Measurements from ENCODE around the gene SNRPA. TPM values are rescaled to one million over a fixed set of nuclear protein-coding genes. Genes with fewer than 3 reads are reported as not detected.
A peak's percentile ranks its signal among the peaks of the same experiment; 100 is the strongest.
"Not testable (repeated sequence)": the region's sequence is repeated elsewhere in the genome, so short reads cannot be mapped to it uniquely, and the experiment has no call there.

The SNRPA gene
- total RNA-seq, 1 donor from 2014 or later: 74.0 TPM

GRCh38 chr19:40744554-40745401 lies 6.2 kb upstream of the SNRPA start:
- no peak for DNase-seq (ENCODE audit: low spot score)

GRCh38 chr19:40745402-40745780 lies 5.6 kb upstream of the SNRPA start:
- no peak for DNase-seq (ENCODE audit: low spot score)

- no peak for DNase-seq (ENCODE audit: low spot score)
These were observed 3.5 kb upstream of the SNRPA start for GRCh38 chr19:40747536-40747935.

GRCh38 chr19:40750058-40750873 lies 737 bp upstream of the SNRPA start, which contains the start of gene ACTMAP:
Gene ACTMAP (minus strand): TSS chr19:40750477. CDS start chr19:40749803, 674 bp downstream.
- peak; percentile 100 for DNase-seq (ENCODE audit: low spot score)

GRCh38 chr19:40752257-40752781 lies 1.3 kb downstream of the SNRPA start:
- no peak for DNase-seq (ENCODE audit: low spot score)

GRCh38 chr19:40754611-40755247 lies 3.7 kb downstream of the SNRPA start:
- DNase-seq (ENCODE audit: low spot score): no peak

GRCh38 chr19:40755248-40755624 lies 4.2 kb downstream of the SNRPA start:
- no peak for DNase-seq (ENCODE audit: low spot score)

GRCh38 chr19:40755791-40756190 lies 4.8 kb downstream of the SNRPA start:
- DNase-seq (ENCODE audit: low spot score): no peak

- DNase-seq (ENCODE audit: low spot score): no peak
These were observed 5.6 kb downstream of the SNRPA start for GRCh38 chr19:40756502-40757110.

GRCh38 chr19:40758491-40758890 lies 7.5 kb downstream of the SNRPA start:
- no peak for DNase-seq (ENCODE audit: low spot score)

GRCh38 chr19:40759352-40759751 lies 8.3 kb downstream of the SNRPA start:
- no peak for DNase-seq (ENCODE audit: low spot score)

GRCh38 chr19:40762754-40763470 lies 11.9 kb downstream of the SNRPA start:
- no peak for DNase-seq (ENCODE audit: low spot score)

- DNase-seq (ENCODE audit: low spot score): no peak
These were observed 12.5 kb downstream of the SNRPA start for GRCh38 chr19:40763526-40763925.

GRCh38 chr19:40763963-40764362 lies 13.0 kb downstream of the SNRPA start:
- DNase-seq (ENCODE audit: low spot score): no peak

- DNase-seq (ENCODE audit: low spot score): not testable (repeated sequence)
These were observed 15.4 kb downstream of the SNRPA start for GRCh38 chr19:40766385-40766784.

- no peak for DNase-seq (ENCODE audit: low spot score)
These were observed 17.9 kb downstream of the SNRPA start for GRCh38 chr19:40768869-40769268.

- DNase-seq (ENCODE audit: low spot score): not testable (repeated sequence)
These were observed 20.3 kb downstream of the SNRPA start for GRCh38 chr19:40771101-40771862.

GRCh38 chr19:40774916-40775631 lies 24.1 kb downstream of the SNRPA start, which contains the start of gene MIA:
Gene MIA (plus strand): TSS chr19:40775521. CDS start chr19:40775543, 22 bp downstream.
- DNase-seq (ENCODE audit: low spot score): no peak

GRCh38 chr19:40775632-40776022 lies 24.6 kb downstream of the SNRPA start:
- DNase-seq (ENCODE audit: low spot score): no peak
